Smooth muscle cell (in vitro differentiated cells): ENCODE measurements around the gene NKX1-2. TPM values are rescaled to one million over a fixed set of nuclear protein-coding genes. Genes with fewer than 3 reads are reported as not detected.

Experiments used
- DNase-seq: peaks from one replicate; lab custom pipeline; 2025; ENCODE audit not compliant: unreplicated experiment; lab: John Stamatoyannopoulos, UW
- H2AFZ ChIP-seq: fragments of 200-600 bp; sonication (generic); 2 replicates; pipeline ENCODE4 v1.6.0; 2016; ENCODE audit warnings: antibody characterized with exemption, low read depth, mild to moderate bottlenecking
- H3F3A ChIP-seq: fragments of 200-600 bp; sonication (generic); 2 replicates; pipeline ENCODE4 v1.6.0; 2017; ENCODE audit warnings: antibody characterized with exemption, low read depth
- H3K27ac ChIP-seq: fragments of 200-600 bp; sonication (generic); 2 replicates; pipeline ENCODE4 v1.5.1; 2016; ENCODE audit warnings: low read depth, mild to moderate bottlenecking
- H3K27me3 ChIP-seq: fragments of 200-600 bp; sonication (generic); 2 replicates; pipeline ENCODE4 v1.6.1; 2016; ENCODE audit warnings: low read depth, mild to moderate bottlenecking
- H3K36me3 ChIP-seq: fragments of 200-600 bp; sonication (generic); 2 replicates; pipeline ENCODE4 v1.5.1; 2016; ENCODE audit warnings: low read depth
- H3K4me1 ChIP-seq: fragments of 200-600 bp; sonication (generic); 2 replicates; pipeline ENCODE4 v1.5.1; 2016; ENCODE audit warnings: low read depth
- H3K4me2 ChIP-seq: fragments of 200-600 bp; sonication (generic); 2 replicates; pipeline ENCODE4 v1.6.0; 2016; ENCODE audit warnings: mild to moderate bottlenecking
- H3K4me3 ChIP-seq: fragments of 200-600 bp; sonication (generic); 2 replicates; pipeline ENCODE4 v1.5.1; 2016; ENCODE audit warnings: mild to moderate bottlenecking
- H3K79me2 ChIP-seq: fragments of 200-600 bp; sonication (generic); 2 replicates; pipeline ENCODE4 v1.6.0; 2016; ENCODE audit warnings: low read depth, mild to moderate bottlenecking
- H3K9ac ChIP-seq: fragments of 200-600 bp; sonication (generic); 2 replicates; pipeline ENCODE4 v1.6.0; 2016; ENCODE audit warnings: low read depth
- H3K9me3 ChIP-seq: fragments of 200-600 bp; sonication (generic); replicated peaks from 2 replicates; pipeline ENCODE4 v1.5.1; 2016; ENCODE audit warnings: low read depth
- H4K20me1 ChIP-seq: fragments of 200-600 bp; sonication (generic); 2 replicates; pipeline ENCODE4 v1.6.0; 2016; ENCODE audit warnings: low read depth
- CTCF ChIP-seq: fragments of 200-600 bp; sonication (generic); IDR thresholded peaks from 2 replicates; pipeline ENCODE4 v1.5.1; 2017; ENCODE audit warnings: borderline replicate concordance, mild to moderate bottlenecking, antibody characterized with exemption; ENCODE audit not compliant: insufficient read depth, poor library complexity, severe bottlenecking
- WGBS: methylation state at CpG from one replicate; pipeline ENCODE4 v1.1.7; 2016; ENCODE audit warnings: low lambda C conversion rate; 5-methylcytosine and 5-hydroxymethylcytosine counted together
- polyA plus RNA-seq: library from polyadenylated mRNA; unstranded; fragments of >200 nt; fragmentation: Nextera tagmentation; extraction: Ambion mirVana; gene quantifications from 2 replicates; pipeline ENCODE4 v1.2.1, GENCODE V29; 2016
- total RNA-seq: library from RNA; depleted of rRNA; stranded (reverse); fragments of >200 nt; gene quantifications from 2 replicates; pipeline ENCODE4 v1.2.3, GENCODE V29; 2014

NKX1-2 gene
- total and polyA plus RNA-seq, 2 experiments from 2014 or later, result not detected

- no peak overlapping the region for H3K27ac ChIP-seq
These were observed 33.1 kb downstream of the NKX1-2 start for GRCh38 chr10:124416733-124417132.

GRCh38 chr10:124415210-124415609 lies 34.6 kb downstream of the NKX1-2 start:
- H4K20me1 ChIP-seq, result peaks cover 79% of the 10 kb centered on the region
- no peak for TF ChIP-seq CTCF
- no peak overlapping the region for H3K4me2 ChIP-seq

More at GRCh38 chr10:124416733-124417132, 33.1 kb downstream of the NKX1-2 start:
- Histone ChIP-seq H3K9ac (no peak overlapping the region), H3K4me3 (peak overlapping the region; percentile 75), H3K36me3 (no peaks in the 10 kb centered on the region), H3K27me3 (no peaks in the 10 kb centered on the region), H3K4me1 (peaks cover 4% of the 10 kb centered on the region), H3K79me2 (peaks cover 64% of the 10 kb centered on the region), H3F3A (no peaks in the 10 kb centered on the region), H3K4me2 (peak overlapping the region; percentile 84), H2AFZ (no peak overlapping the region), H3K9me3 (no peaks in the 10 kb centered on the region), H4K20me1 (peaks cover 63% of the 10 kb centered on the region)
- no peak for TF ChIP-seq CTCF
- DNase-seq, result no peak
- 90% methylated on average over 6 of the region's 6 CpGs for WGBS

DNA sequence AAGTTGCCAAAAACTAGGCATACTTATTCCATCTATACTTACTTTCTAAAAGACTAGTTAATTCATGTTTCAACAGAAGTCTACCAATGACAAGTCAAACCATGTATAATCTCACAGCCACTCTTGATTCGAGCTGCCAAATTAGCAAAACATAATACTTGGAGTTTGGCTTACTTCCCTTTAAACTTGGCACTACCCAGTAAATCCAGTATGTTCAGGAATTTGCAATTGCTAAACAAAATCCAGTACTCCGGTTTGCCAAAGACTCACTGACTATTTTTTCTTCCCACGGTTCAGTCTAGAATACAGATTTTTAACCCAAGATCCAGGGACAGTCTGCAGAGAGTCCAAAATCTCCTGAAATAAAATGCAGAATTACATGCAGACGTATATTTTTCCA lies 35.8 kb downstream of the NKX1-2 start:
- Histone ChIP-seq H3K4me2 (no peak overlapping the region), H3K9ac (no peak overlapping the region), H3K9me3 (no peaks in the 10 kb centered on the region), H2AFZ (no peak overlapping the region), H4K20me1 (peaks cover 90% of the 10 kb centered on the region), H3K79me2 (peaks cover 82% of the 10 kb centered on the region), H3K27ac (no peak overlapping the region), H3K4me1 (peaks cover 4% of the 10 kb centered on the region), H3F3A (no peaks in the 10 kb centered on the region), H3K4me3 (no peak overlapping the region), H3K27me3 (no peaks in the 10 kb centered on the region), H3K36me3 (no peaks in the 10 kb centered on the region)
- 84% methylated on average over 4 of the region's 4 CpGs for WGBS
- no peak for TF ChIP-seq CTCF
- no peak for DNase-seq

More at GRCh38 chr10:124415210-124415609, 34.6 kb downstream of the NKX1-2 start:
- no peak overlapping the region for H3K9ac ChIP-seq
- no peaks in the 10 kb centered on the region for H3F3A ChIP-seq
- no peak overlapping the region for H2AFZ ChIP-seq
- no peaks in the 10 kb centered on the region for H3K9me3 ChIP-seq
- no peaks in the 10 kb centered on the region for H3K27me3 ChIP-seq
- no peak for DNase-seq
- no peaks in the 10 kb centered on the region for H3K36me3 ChIP-seq
- peak overlapping the region; percentile 75 for H3K4me3 ChIP-seq
- H3K27ac ChIP-seq, result no peak overlapping the region
- 91% methylated on average over 2 of the region's 2 CpGs for WGBS
- H3K79me2 ChIP-seq, result peaks cover 73% of the 10 kb centered on the region
- peaks cover 4% of the 10 kb centered on the region for H3K4me1 ChIP-seq

DNA sequence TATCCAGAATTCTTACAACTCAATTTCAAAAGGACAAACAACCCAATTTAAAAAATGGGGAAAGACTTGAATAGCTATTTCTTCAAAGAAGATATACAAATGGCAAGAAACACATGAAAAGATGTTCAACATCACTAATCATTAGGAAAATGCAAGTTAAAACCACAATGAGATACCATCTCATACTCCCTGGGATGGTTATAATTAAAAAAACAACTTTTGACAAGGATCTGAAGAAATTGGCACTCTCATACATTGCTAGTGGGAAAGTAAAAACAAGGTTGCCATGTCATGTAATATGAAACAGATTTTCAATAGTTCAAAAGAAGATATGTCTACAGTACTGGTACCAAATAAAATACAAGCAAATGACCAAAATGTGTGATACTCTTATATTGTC lies 40.1 kb downstream of the NKX1-2 start:
- H4K20me1 ChIP-seq, result peaks cover 90% of the 10 kb centered on the region
- H3K4me2 ChIP-seq, result no peak overlapping the region
- no peak for TF ChIP-seq CTCF
- no peak overlapping the region for H3K9ac ChIP-seq
- peaks cover 47% of the 10 kb centered on the region for H3K79me2 ChIP-seq
- no peak overlapping the region for H3K27ac ChIP-seq
- DNase-seq, result no peak
- no peaks in the 10 kb centered on the region for H3K9me3 ChIP-seq
- no peaks in the 10 kb centered on the region for H3K4me1 ChIP-seq
- no peaks in the 10 kb centered on the region for H3F3A ChIP-seq
- H3K36me3 ChIP-seq, result peaks cover 17% of the 10 kb centered on the region
- no peak overlapping the region for H2AFZ ChIP-seq
- H3K27me3 ChIP-seq, result no peaks in the 10 kb centered on the region
- H3K4me3 ChIP-seq, result no peak overlapping the region
